ENCODE measurements around the gene HS3ST2.
"Not testable (repeated sequence)": the region's sequence is repeated elsewhere in the genome, so short reads cannot be mapped to it uniquely, and the experiment has no call there.

The HS3ST2 gene

GRCh38 chr16:22885951-22886350 lies 72.0 kb downstream of the HS3ST2 start:
- DNase-seq: no peak

GRCh38 chr16:22886927-22887326 lies 73.0 kb downstream of the HS3ST2 start:
- no peak for DNase-seq

- no peak for DNase-seq
Measured at GRCh38 chr16:22887445-22887844, 73.5 kb downstream of the HS3ST2 start.

GRCh38 chr16:22888791-22889190 lies 74.8 kb downstream of the HS3ST2 start:
- no peak for DNase-seq

GRCh38 chr16:22890976-22891375 lies 77.0 kb downstream of the HS3ST2 start:
- no peak for DNase-seq

GRCh38 chr16:22897184-22897583 lies 83.2 kb downstream of the HS3ST2 start:
- no peak for DNase-seq

GRCh38 chr16:22898131-22898530 lies 84.2 kb downstream of the HS3ST2 start:
- no peak for DNase-seq

GRCh38 chr16:22898874-22899348 lies 84.9 kb downstream of the HS3ST2 start:
- DNase-seq: peak; percentile 73 to 80

GRCh38 chr16:22899567-22899966 lies 85.6 kb downstream of the HS3ST2 start:
- DNase-seq: not testable (repeated sequence)

GRCh38 chr16:22900863-22901262 lies 86.9 kb downstream of the HS3ST2 start:
- no peak for DNase-seq

- no peak for DNase-seq
Measured at GRCh38 chr16:22901563-22901962, 87.6 kb downstream of the HS3ST2 start.

GRCh38 chr16:22903716-22904115 lies 89.8 kb downstream of the HS3ST2 start:
- DNase-seq: no peak

GRCh38 chr16:22912654-22913053 lies 98.7 kb downstream of the HS3ST2 start:
- DNase-seq: no peak

- DNase-seq: no peak
Measured at GRCh38 chr16:22915003-22915402, 101.0 kb downstream of the HS3ST2 start.

- no peak for DNase-seq
Measured at GRCh38 chr16:22923491-22923890, 109.5 kb downstream of the HS3ST2 start.

- no peak for DNase-seq
Measured at GRCh38 chr16:22924492-22924891, 110.5 kb downstream of the HS3ST2 start.

GRCh38 chr16:22926105-22926751 lies 112.3 kb downstream of the HS3ST2 start:
- DNase-seq: no peak

GRCh38 chr16:22927306-22927705 lies 113.3 kb downstream of the HS3ST2 start:
- DNase-seq: no peak

GRCh38 chr16:22928882-22929435 lies 115.0 kb downstream of the HS3ST2 start:
- no peak for DNase-seq

GRCh38 chr16:22929461-22929860 lies 115.5 kb downstream of the HS3ST2 start:
- DNase-seq: no peak

GRCh38 chr16:22932032-22932771 lies 118.2 kb downstream of the HS3ST2 start:
- no peak for DNase-seq

- no peak for DNase-seq
Measured at GRCh38 chr16:22933173-22933572, 119.2 kb downstream of the HS3ST2 start.

GRCh38 chr16:22934786-22935185 lies 120.8 kb downstream of the HS3ST2 start:
- DNase-seq: no peak

GRCh38 chr16:22937169-22937568 lies 123.2 kb downstream of the HS3ST2 start:
- no peak for DNase-seq

All from hippocampal formation (tissue), 2 donors.